Measurements from ENCODE around the gene ATP9B.
"Not testable (repeated sequence)": the region's sequence is repeated elsewhere in the genome, so short reads cannot be mapped to it uniquely, and the experiment has no call there.

ATP9B gene

GRCh38 chr18:79252904-79253633 lies 183.9 kb downstream of the ATP9B start:
- H3K27ac ChIP-seq, result no peak overlapping the region
- TF ChIP-seq CTCF (conservative IDR thresholded peaks at IDR 0.05), result no peak

GRCh38 chr18:79257480-79257879 lies 188.3 kb downstream of the ATP9B start:
- no peak for TF ChIP-seq CTCF (conservative IDR thresholded peaks at IDR 0.05)
- H3K27ac ChIP-seq, result no peak overlapping the region

- H3K27ac ChIP-seq, result no peak overlapping the region
- no peak for TF ChIP-seq CTCF (conservative IDR thresholded peaks at IDR 0.05)
Observed at GRCh38 chr18:79258447-79258846, 189.3 kb downstream of the ATP9B start.

GRCh38 chr18:79259218-79259617 lies 190.0 kb downstream of the ATP9B start:
- H3K27ac ChIP-seq, result no peak overlapping the region
- no peak for TF ChIP-seq CTCF (conservative IDR thresholded peaks at IDR 0.05)

- no peak overlapping the region for H3K27ac ChIP-seq
- no peak for TF ChIP-seq CTCF (conservative IDR thresholded peaks at IDR 0.05)
Observed at GRCh38 chr18:79260023-79260422, 190.8 kb downstream of the ATP9B start.

GRCh38 chr18:79260510-79260909 lies 191.3 kb downstream of the ATP9B start:
- no peak for TF ChIP-seq CTCF (conservative IDR thresholded peaks at IDR 0.05)

GRCh38 chr18:79265068-79265467 lies 195.9 kb downstream of the ATP9B start:
- not testable (repeated sequence) for H3K27ac ChIP-seq

More at GRCh38 chr18:79260510-79260909, 191.3 kb downstream of the ATP9B start:
- no peak overlapping the region for H3K27ac ChIP-seq

- not testable (repeated sequence) for H3K27ac ChIP-seq
Observed at GRCh38 chr18:79271812-79272211, 202.6 kb downstream of the ATP9B start.

GRCh38 chr18:79272916-79273315 lies 203.7 kb downstream of the ATP9B start:
- no peak for TF ChIP-seq CTCF (conservative IDR thresholded peaks at IDR 0.05)
- H3K27ac ChIP-seq, result no peak overlapping the region
